ENCODE results near the gene MECR.

The MECR gene

DNA sequence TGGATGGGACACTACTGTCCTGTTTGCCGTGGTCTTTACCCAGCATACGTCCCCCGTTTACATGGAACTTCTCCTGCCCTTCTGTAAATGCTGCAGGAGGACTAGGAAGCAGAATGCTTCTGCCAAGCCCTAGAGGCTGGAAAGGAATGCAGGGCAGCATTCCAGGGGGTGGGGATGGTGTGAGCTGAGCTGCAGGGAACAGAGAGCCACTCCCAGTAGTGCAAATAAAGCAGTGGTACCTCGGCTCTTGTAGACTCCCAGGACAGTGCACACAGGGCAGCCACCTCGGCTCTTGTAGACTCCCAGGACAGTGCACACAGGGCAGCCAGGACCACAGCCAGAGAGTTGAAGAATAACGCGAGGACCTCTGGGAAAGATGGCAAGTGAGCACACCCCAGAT is 41.0 kb upstream of the MECR start:
- H3K4me3 ChIP-seq (ENCODE audit: low read depth, low read length) = no peak overlapping the region

DNA sequence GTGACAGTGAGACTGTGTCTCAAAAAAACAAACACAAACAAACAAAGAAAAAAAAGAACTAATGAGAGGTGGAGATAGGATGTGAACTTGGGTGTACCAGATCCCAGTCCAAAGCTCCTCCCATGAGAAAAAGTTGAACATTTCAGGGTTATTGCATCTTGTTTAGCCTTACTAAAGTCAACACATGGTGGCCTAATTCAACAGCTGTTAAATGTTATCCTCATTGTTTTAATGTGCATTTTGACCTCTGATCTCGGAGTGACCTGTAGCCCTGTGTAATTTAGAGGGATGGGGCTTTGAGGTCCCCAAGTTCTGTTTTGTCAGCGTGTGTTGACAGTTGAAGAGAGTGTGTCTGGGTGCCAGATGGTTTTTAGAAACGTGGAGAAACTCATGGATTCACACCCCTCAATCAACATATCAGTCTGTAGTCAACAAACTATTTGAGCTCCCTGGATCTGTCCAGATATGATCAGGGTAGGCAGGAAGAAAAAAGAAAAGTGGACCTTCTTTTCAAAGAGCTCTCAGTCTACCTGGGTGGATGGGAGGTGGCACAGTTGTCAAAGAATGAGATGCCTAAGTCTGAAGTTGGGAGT is 40.3 kb upstream of the MECR start:
- DNase-seq (ENCODE audit: low read depth, low spot score) = no peak
- in situ Hi-C loops (cut with HindIII; ENCODE audit: low sequenced_read_pairs) = no loop called here
- TF ChIP-seq, protein P1, sequence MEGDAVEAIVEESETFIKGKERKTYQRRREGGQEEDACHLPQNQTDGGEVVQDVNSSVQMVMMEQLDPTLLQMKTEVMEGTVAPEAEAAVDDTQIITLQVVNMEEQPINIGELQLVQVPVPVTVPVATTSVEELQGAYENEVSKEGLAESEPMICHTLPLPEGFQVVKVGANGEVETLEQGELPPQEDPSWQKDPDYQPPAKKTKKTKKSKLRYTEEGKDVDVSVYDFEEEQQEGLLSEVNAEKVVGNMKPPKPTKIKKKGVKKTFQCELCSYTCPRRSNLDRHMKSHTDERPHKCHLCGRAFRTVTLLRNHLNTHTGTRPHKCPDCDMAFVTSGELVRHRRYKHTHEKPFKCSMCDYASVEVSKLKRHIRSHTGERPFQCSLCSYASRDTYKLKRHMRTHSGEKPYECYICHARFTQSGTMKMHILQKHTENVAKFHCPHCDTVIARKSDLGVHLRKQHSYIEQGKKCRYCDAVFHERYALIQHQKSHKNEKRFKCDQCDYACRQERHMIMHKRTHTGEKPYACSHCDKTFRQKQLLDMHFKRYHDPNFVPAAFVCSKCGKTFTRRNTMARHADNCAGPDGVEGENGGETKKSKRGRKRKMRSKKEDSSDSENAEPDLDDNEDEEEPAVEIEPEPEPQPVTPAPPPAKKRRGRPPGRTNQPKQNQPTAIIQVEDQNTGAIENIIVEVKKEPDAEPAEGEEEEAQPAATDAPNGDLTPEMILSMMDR (IDR thresholded peaks at IDR 0.05; ENCODE audit: low read depth, low read length) = no peak
- no peak overlapping the region for H3K4me3 ChIP-seq (ENCODE audit: low read depth, low read length)

More for the DNA sequence above, 41.0 kb upstream of the MECR start:
- DNase-seq (ENCODE audit: low read depth, low spot score) = peak; percentile 80
- in situ Hi-C loops (cut with HindIII; ENCODE audit: low sequenced_read_pairs) = no loop called here
- TF ChIP-seq, protein P1 (IDR thresholded peaks at IDR 0.05; ENCODE audit: low read depth, low read length) = no peak

DNA sequence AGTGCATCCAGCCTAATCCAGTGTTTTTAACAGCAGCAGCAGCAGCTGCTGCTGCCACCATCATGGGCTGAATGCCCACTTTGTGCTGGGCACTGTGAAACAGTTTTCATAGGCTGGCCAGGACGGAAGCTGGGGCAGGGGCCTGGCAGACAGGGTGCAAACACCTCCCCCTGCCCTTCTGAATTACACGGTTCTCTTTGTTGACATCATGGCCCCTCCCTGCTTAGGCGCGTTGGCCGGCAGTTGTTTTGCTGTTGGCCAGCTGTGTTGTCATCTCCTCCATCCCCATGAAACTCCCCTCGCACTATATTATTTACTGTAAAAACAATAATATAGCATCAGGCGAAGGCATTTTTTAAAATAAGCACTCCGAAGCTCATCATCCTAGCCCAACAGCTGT is 38.6 kb upstream of the MECR start:
- no peak overlapping the region for H3K4me3 ChIP-seq (ENCODE audit: low read depth, low read length)
- TF ChIP-seq, protein P1 (IDR thresholded peaks at IDR 0.05; ENCODE audit: low read depth, low read length) = no peak
- in situ Hi-C loops (cut with HindIII; ENCODE audit: low sequenced_read_pairs) = no loop called here
- no peak for DNase-seq (ENCODE audit: low read depth, low spot score)

DNA sequence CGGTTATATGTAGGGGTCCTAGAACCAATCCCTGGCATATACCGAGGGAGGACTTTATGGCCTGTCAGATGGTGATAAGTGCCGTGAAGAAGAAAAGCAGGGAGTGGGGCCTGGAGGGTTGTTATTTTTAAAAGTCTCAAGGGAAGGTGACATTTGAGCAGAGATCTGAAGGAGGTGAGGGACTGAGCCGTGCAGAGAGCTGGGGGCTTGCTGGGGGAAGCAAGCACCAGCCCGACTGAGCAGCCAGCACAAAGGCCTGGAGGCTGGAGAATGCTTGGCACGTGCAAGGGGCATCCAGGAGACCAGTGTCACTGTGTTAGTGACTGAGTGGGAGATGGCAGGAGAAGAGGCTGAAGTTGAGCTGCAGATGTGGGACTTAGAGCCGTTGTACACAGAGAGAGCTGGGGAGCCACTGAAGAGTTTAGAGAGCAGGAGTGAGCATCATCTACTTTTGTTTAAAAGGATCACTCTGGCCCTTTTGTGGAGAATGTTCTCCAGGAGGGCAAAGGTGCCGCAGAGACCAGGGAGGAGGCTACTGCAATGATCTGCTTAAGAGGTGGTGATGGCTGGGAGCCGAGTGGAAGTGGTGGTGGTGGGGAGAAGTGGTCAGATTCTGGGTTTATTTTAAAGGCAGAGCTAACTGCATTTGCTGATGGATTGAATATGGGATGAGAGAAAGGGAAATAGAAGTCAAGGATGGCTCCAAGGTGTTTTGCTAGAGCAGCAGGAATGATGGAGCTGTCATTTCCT is 36.8 kb upstream of the MECR start:
- DNase-seq (ENCODE audit: low read depth, low spot score) = no peak
- in situ Hi-C loops (cut with HindIII; ENCODE audit: low sequenced_read_pairs) = no loop called here
- TF ChIP-seq, protein P1 (IDR thresholded peaks at IDR 0.05; ENCODE audit: low read depth, low read length) = no peak
- no peak overlapping the region for H3K4me3 ChIP-seq (ENCODE audit: low read depth, low read length)

DNA sequence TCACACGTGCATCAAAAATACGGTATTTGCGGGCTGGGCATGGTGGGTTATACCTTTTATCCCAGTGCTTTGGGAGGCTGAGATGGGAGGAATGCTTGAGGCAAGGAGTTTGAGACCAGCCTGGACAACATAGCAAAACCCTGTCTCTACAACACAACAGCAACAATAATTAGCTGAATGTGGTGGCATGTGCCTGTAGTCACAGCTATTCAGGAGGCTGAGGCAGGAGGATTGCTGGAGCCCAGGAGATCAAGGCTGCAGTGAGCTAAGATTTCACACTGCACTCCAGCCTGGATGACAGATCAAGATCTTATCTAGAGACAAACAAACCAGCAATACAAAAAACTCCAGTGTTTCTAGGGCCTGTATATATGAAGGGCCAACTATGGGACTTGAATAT is 36.2 kb upstream of the MECR start:
- in situ Hi-C loops (cut with HindIII; ENCODE audit: low sequenced_read_pairs) = no loop called here

DNA sequence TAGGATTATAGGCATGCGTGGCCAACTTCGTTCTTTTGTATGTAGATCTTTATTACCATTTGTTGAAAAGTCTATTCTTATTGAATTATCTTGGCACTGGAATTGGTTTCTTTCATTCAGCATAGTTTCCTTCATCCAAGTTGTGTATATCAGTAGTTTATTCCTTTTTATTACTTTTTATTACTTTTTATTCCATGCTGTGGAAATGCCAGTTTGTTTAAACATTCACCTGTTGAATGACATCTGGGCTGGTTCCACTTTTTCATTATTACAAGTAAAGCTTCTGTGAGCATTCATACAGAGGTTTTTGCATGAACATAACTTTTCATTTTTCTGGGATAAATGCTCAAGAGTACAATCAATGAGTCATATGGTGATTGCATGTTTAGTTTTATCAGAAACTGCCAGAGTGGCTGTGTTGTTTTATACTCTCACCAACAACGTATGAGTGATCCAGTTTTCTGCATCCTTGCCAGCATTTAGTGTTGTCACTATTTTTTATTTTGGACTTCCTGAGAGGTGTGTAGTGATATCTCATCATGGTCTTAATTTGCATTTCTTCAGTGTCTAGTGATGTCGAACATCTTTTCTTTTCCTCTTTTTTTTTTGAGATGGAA is 34.1 kb upstream of the MECR start:
- in situ Hi-C loops (cut with HindIII; ENCODE audit: low sequenced_read_pairs) = no loop called here
- DNase-seq (ENCODE audit: low read depth, low spot score) = peak; percentile 42
- TF ChIP-seq, protein P1 (IDR thresholded peaks at IDR 0.05; ENCODE audit: low read depth, low read length) = no peak
- no peak overlapping the region for H3K4me3 ChIP-seq (ENCODE audit: low read depth, low read length)

More for the DNA sequence above, 36.2 kb upstream of the MECR start:
- TF ChIP-seq, protein P1 (IDR thresholded peaks at IDR 0.05; ENCODE audit: low read depth, low read length) = no peak
- no peak overlapping the region for H3K4me3 ChIP-seq (ENCODE audit: low read depth, low read length)
- DNase-seq (ENCODE audit: low read depth, low spot score) = no peak
